ENCODE results near the gene PLAC8. TPM values are rescaled to one million over a fixed set of nuclear protein-coding genes. Genes with fewer than 3 reads are reported as not detected.

PLAC8 gene
- total and polyA plus RNA-seq, 2 of the 8 experiments (the other 6 are each of a cell fraction or from before 2014, with no cell fraction given): 0.98 to 1.1 TPM

GRCh38 chr4:83113429-83113786 is 1.1 kb downstream of the PLAC8 start (continued):
- no peak for TF ChIP-seq EGR1 (IDR thresholded peaks at IDR 0.05; ENCODE audit: borderline replicate concordance, low read depth, low read length)
- no peak for TF ChIP-seq ZNF274 (IDR thresholded peaks at IDR 0.05; ENCODE audit: borderline replicate concordance, extremely low read depth, low read length)
